H1 (cell line): ENCODE data around the gene COL28A1. TPM values are rescaled to one million over a fixed set of nuclear protein-coding genes. Genes with fewer than 3 reads are reported as not detected.

Experiments used
- CTCF ChIA-PET: fragments of 300-600 bp; sonication (Branson Sonifier 250); formaldehyde crosslinking; loops from one replicate; lab custom pipeline; 2021; ENCODE audit not compliant: partially characterized antibody; lab: Charles Lee
- POLR2A ChIA-PET: fragments of 300-600 bp; sonication (Branson Sonifier 250); formaldehyde crosslinking; loops from one replicate; lab custom pipeline; 2021; ENCODE audit warnings: inconsistent platforms; ENCODE audit not compliant: partially characterized antibody; lab: Charles Lee
- DNase-seq, 2 experiments: peaks; one replicate each; pipeline versions ENCODE4 v3.0.0 to v3.0.0-alpha.2; 2010 to 2022; ENCODE audit warnings: low spot score in 2 of 2, low read depth in 1 of 2, mixed read lengths in 1 of 2
- FAIRE-seq: peaks from 2 replicates; lab custom pipeline; 2011; peaks lifted over from hg19 to GRCh38; lab: Jason Lieb, UNC
- H2AFZ ChIP-seq: 2 replicates; pipeline ENCODE4 v1.8.1; 2012; ENCODE audit warnings: low read length, inconsistent platforms
- H2AK5ac ChIP-seq: 2 replicates; pipeline ENCODE4 v1.6.1; 2013; ENCODE audit warnings: low read depth, low read length
- H2BK120ac ChIP-seq: replicated peaks from 2 replicates; pipeline ENCODE3; 2013; ENCODE audit warnings: low read depth, low read length, inconsistent platforms
- H2BK12ac ChIP-seq: 2 replicates; pipeline ENCODE4 v1.6.1; 2013; ENCODE audit warnings: low read depth, low read length
- H2BK15ac ChIP-seq: 2 replicates; pipeline ENCODE4 v1.6.1; 2013; ENCODE audit warnings: low read length
- H2BK20ac ChIP-seq: 2 replicates; pipeline ENCODE4 v1.6.1; 2013; ENCODE audit warnings: low read length
- H2BK5ac ChIP-seq: 2 replicates; pipeline ENCODE4 v1.6.1; 2013; ENCODE audit warnings: low read depth, low read length
- H3K14ac ChIP-seq: 2 replicates; pipeline ENCODE4 v1.6.1; 2013; ENCODE audit warnings: inconsistent platforms; ENCODE audit not compliant: insufficient read length
- H3K18ac ChIP-seq: 2 replicates; pipeline ENCODE4 v1.6.1; 2013; ENCODE audit warnings: low read length; ENCODE audit errors: extremely low read depth
- H3K23ac ChIP-seq: 2 replicates; pipeline ENCODE4 v1.6.1; 2013; ENCODE audit warnings: inconsistent platforms; ENCODE audit not compliant: insufficient read length
- H3K23me2 ChIP-seq: 2 replicates; pipeline ENCODE4 v1.6.1; 2013; ENCODE audit warnings: low read depth, low read length
- H3K27ac ChIP-seq: 2 replicates; pipeline ENCODE4 v1.6.1; 2011; ENCODE audit warnings: low read depth, low read length, inconsistent platforms
- H3K27me3 ChIP-seq, 4 experiments: replicated peaks in 1 of 4; 1 replicate in 1 of 4; 2 replicates in 3 of 4; pipeline versions ENCODE4 v1.6.1 to v1.8.1; 2011 to 2013; ENCODE audit warnings: low read length in 3 of 4, mild to moderate bottlenecking in 3 of 4, inconsistent platforms in 2 of 4, mixed read lengths in 2 of 4, moderate library complexity in 1 of 4; ENCODE audit not compliant: control insufficient read depth in 3 of 4, insufficient read depth in 3 of 4; ENCODE audit errors: extremely low read depth in 1 of 4
- H3K36me3 ChIP-seq, 4 experiments: 2 replicates each; pipeline versions ENCODE4 v1.6.1 to v1.8.1; 2011 to 2013; ENCODE audit warnings: mild to moderate bottlenecking in 4 of 4, low read length in 3 of 4, moderate library complexity in 2 of 4, control low read depth in 1 of 4, inconsistent platforms in 1 of 4; ENCODE audit not compliant: insufficient read depth in 4 of 4, control insufficient read depth in 2 of 4
- H3K4ac ChIP-seq: replicated peaks from 2 replicates; pipeline ENCODE3; 2013; ENCODE audit warnings: low read length, low read depth, mixed read lengths, inconsistent platforms; ENCODE audit not compliant: insufficient read length
- H3K4me1 ChIP-seq, 4 experiments: replicated peaks in 1 of 4; 1 replicate in 1 of 4; 2 replicates in 3 of 4; pipeline versions ENCODE4 v1.6.1 to v1.8.1; 2011 to 2013; ENCODE audit warnings: low read length in 3 of 4, inconsistent platforms in 2 of 4, mixed read lengths in 1 of 4; ENCODE audit not compliant: insufficient read depth in 4 of 4, control insufficient read depth in 3 of 4
- H3K4me2 ChIP-seq, 2 experiments: 2 replicates each; pipeline versions ENCODE4 v1.6.1 to v1.8.1; 2011 to 2013; ENCODE audit warnings: low read depth in 2 of 2, low read length in 2 of 2, control low read depth in 1 of 2, inconsistent platforms in 1 of 2, mild to moderate bottlenecking in 1 of 2; ENCODE audit not compliant: insufficient read depth in 1 of 2
- H3K4me3 ChIP-seq, 4 experiments: fragments of 200-600, 300-600 bp in 1 of 4; sonication (generic), shearing (Covaris generic), sonication (Bioruptor Twin) in 1 of 4; 2 replicates each; pipeline versions ENCODE4 v1.5.1 to v1.8.1; 2011 to 2016; ENCODE audit warnings: low read length in 4 of 4, low read depth in 3 of 4, control low read depth in 2 of 4, inconsistent platforms in 2 of 4, mild to moderate bottlenecking in 2 of 4, mixed read lengths in 1 of 4, moderate library complexity in 1 of 4; ENCODE audit not compliant: insufficient read depth in 2 of 4; ENCODE audit errors: extremely low read depth in 1 of 4
- H3K56ac ChIP-seq: replicated peaks from 2 replicates; pipeline ENCODE3; 2013; ENCODE audit warnings: low read depth, mild to moderate bottlenecking, mixed read lengths, low read length, inconsistent platforms; ENCODE audit not compliant: insufficient read length
- H3K79me1 ChIP-seq: 2 replicates; pipeline ENCODE4 v1.6.1; 2013; ENCODE audit warnings: low read depth, low read length, control low read depth
- H3K79me2 ChIP-seq, 2 experiments: 2 replicates each; pipeline versions ENCODE4 v1.6.1 to v1.8.1; 2012 to 2013; ENCODE audit warnings: low read length in 2 of 2, mild to moderate bottlenecking in 2 of 2, inconsistent platforms in 1 of 2; ENCODE audit not compliant: insufficient read depth in 2 of 2, control insufficient read depth in 1 of 2
- H3K9ac ChIP-seq, 4 experiments: replicated peaks in 1 of 4; 1 replicate in 1 of 4; 2 replicates in 3 of 4; pipeline versions ENCODE4 v1.6.1 to v1.8.1; 2011 to 2013; ENCODE audit warnings: low read depth in 3 of 4, low read length in 3 of 4, control low read depth in 2 of 4, mild to moderate bottlenecking in 2 of 4, moderate library complexity in 2 of 4, inconsistent platforms in 1 of 4; ENCODE audit errors: extremely low read depth in 1 of 4
- H3K9me3 ChIP-seq, 2 experiments: 2 replicates each; pipeline versions ENCODE4 v1.6.1 to v1.8.1; 2012 to 2013; ENCODE audit warnings: mild to moderate bottlenecking in 2 of 2, moderate library complexity in 2 of 2, control low read depth in 1 of 2, inconsistent platforms in 1 of 2, low read depth in 1 of 2, low read length in 1 of 2, mixed read lengths in 1 of 2; ENCODE audit not compliant: insufficient read depth in 2 of 2
- H4K20me1 ChIP-seq, 2 experiments: replicated peaks in 1 of 2; 2 replicates each; pipeline versions ENCODE3 to v1.8.1; 2011 to 2013; ENCODE audit warnings: inconsistent platforms in 2 of 2, low read length in 2 of 2, mild to moderate bottlenecking in 1 of 2; ENCODE audit not compliant: insufficient read depth in 2 of 2, control insufficient read depth in 1 of 2
- H4K5ac ChIP-seq: 2 replicates; pipeline ENCODE4 v1.6.1; 2013; ENCODE audit warnings: low read length, low read depth, mixed read lengths, inconsistent platforms; ENCODE audit not compliant: insufficient read length
- H4K8ac ChIP-seq: 2 replicates; pipeline ENCODE4 v1.8.0; 2013; ENCODE audit warnings: mild to moderate bottlenecking, moderate library complexity, low read length, inconsistent platforms; ENCODE audit not compliant: insufficient read depth; ENCODE audit errors: extremely low read depth
- H4K91ac ChIP-seq: replicated peaks from 2 replicates; pipeline ENCODE3; 2013; ENCODE audit warnings: low read length, mixed read lengths, inconsistent platforms; ENCODE audit not compliant: insufficient read length
- ASH2L ChIP-seq: fragments of 200-600, 300-600 bp; sonication (generic); IDR thresholded peaks from one replicate; pipeline ENCODE4 v1.7.1; 2017; ENCODE audit warnings: low read length
- ATF3 ChIP-seq: IDR thresholded peaks from 2 replicates; pipeline ENCODE4 v1.6.1; 2011; ENCODE audit warnings: low read depth, mild to moderate bottlenecking, low read length; ENCODE audit not compliant: insufficient read depth
- CTBP2 ChIP-seq: IDR thresholded peaks from 2 replicates; pipeline ENCODE4 v1.7.0; 2011; ENCODE audit warnings: borderline replicate concordance, mild to moderate bottlenecking, moderate library complexity, mixed read lengths, low read length; ENCODE audit not compliant: insufficient read depth, insufficient read length
- GABPA ChIP-seq: IDR thresholded peaks from 2 replicates; pipeline ENCODE4 v1.6.1; 2011; ENCODE audit warnings: mild to moderate bottlenecking, low read length, moderate library complexity, borderline replicate concordance; ENCODE audit not compliant: insufficient read depth
- HDAC2 ChIP-seq, 2 experiments: fragments of 300-600 bp in 1 of 2; sonication (generic) in 1 of 2; IDR thresholded peaks; 2 replicates each; pipeline ENCODE4 v1.6.1; 2011 to 2012; ENCODE audit warnings: low read depth in 2 of 2, low read length in 2 of 2, mild to moderate bottlenecking in 2 of 2, moderate library complexity in 2 of 2, borderline replicate concordance in 1 of 2, inconsistent platforms in 1 of 2
- JUND ChIP-seq: IDR thresholded peaks from 2 replicates; pipeline ENCODE4 v1.6.1; 2011; ENCODE audit warnings: mild to moderate bottlenecking, improper control_type of control experiment, low read length
- KDM4A ChIP-seq: IDR thresholded peaks from one replicate; pipeline ENCODE4 v1.7.1; 2012; ENCODE audit warnings: low read depth, mild to moderate bottlenecking, moderate library complexity, low read length, inconsistent platforms; ENCODE audit not compliant: severe bottlenecking
- TAF7 ChIP-seq: optimal IDR thresholded peaks from 2 replicates; pipeline ENCODE3; 2011; ENCODE audit warnings: low read depth, mild to moderate bottlenecking, inconsistent platforms, low read length, moderate library complexity, borderline replicate concordance
- polyA plus RNA-seq, 7 experiments: library from polyadenylated mRNA; depleted of rRNA in 3 of 7; stranded (reverse) in 5 of 7; unstranded in 2 of 7; fragments of >200 nt in 5 of 7; fragments of 200-250 nt in 2 of 7; gene quantifications; 1 replicate in 5 of 7; 2 replicates in 1 of 7; 4 replicates in 1 of 7; pipeline versions ENCODE4 v1.2.1 to v1.2.3, GENCODE V29; 2011 to 2013; ENCODE audit warnings: missing spikeins in 2 of 7, mixed read lengths in 2 of 7
- total RNA-seq: library from RNA; stranded (reverse); fragmentation: NEBNext Ultra II Directional; extraction: Animal tissue kit (Norgen Biotek cat#: 25700); gene quantifications from 2 replicates; pipeline ENCODE4 v1.2.1, GENCODE V29; 2021
- TF ChIP-seq, protein P1 (sequence below): IDR thresholded peaks from 2 replicates; pipeline ENCODE4 v1.6.1; 2012; ENCODE audit warnings: low read length, inconsistent platforms

COL28A1 gene
- total and polyA plus RNA-seq, 2 of the 8 experiments (the other 6 are each of a cell fraction or from before 2014, with no cell fraction given), result 0.22 to 0.38 TPM

DNA sequence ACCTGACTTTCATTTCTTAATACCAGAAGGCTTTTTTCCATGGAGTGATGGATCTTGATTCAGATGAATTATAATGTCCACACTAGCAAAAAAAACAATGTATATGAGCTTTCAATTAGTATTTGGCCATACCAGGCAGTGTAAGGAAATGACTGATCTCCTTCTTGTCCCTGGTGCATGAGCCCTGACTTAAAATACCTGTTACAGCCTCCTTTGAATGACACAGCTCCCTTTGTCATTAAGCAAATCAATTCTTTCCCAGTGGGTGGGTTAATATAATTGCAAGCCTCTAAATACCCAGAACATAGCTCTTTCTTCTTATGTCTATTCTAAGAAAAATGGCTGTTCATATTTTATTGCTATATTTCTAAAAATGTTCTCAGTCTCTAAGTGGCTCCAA lies 188.6 kb downstream of the COL28A1 start:
- H3K14ac ChIP-seq, result no peak overlapping the region
- peak overlapping the region; percentile 49 for H4K91ac ChIP-seq
- H3K4ac ChIP-seq, result no peak overlapping the region
- no peaks in the 10 kb centered on the region for H3K79me1 ChIP-seq
- H2AFZ ChIP-seq, result no peak overlapping the region
- peak overlapping the region; percentile 68; the same call in 1 of the 2 replicates for H2BK5ac ChIP-seq
- no peak overlapping the region; the same call in 1 of the 2 replicates for H2BK20ac ChIP-seq
- H3K18ac ChIP-seq, result no peak overlapping the region
- H3K27me3 ChIP-seq, result no peaks in the 10 kb centered on the region
- no peak overlapping the region for H2BK15ac ChIP-seq
- H4K20me1 ChIP-seq, result no peaks in the 10 kb centered on the region
- DNase-seq, result no peak
- peak overlapping the region; percentile 84 for H2BK120ac ChIP-seq
- no peaks in the 10 kb centered on the region for H3K79me2 ChIP-seq
- H3K27ac ChIP-seq, result no peak overlapping the region
- peaks cover 9 to 13% of the 10 kb centered on the region in 2 experiments for H3K9me3 ChIP-seq
- H3K23me2 ChIP-seq, result no peaks in the 10 kb centered on the region
- no peak overlapping the region for H3K9ac ChIP-seq
- peak; percentile 32 for FAIRE-seq
- CTCF ChIA-PET, result interaction anchor here (0.5 to 1.3 kb wide), 4 partner anchors 28 to 177 kb away, joined by 3 read pairs; no protein-coding TSS in a partner anchor
- POLR2A ChIA-PET, result no interaction called here
- no peak overlapping the region for H2AK5ac ChIP-seq
- H3K4me3 ChIP-seq, result peak overlapping the region in 1 of 4 experiments; percentile 19; a peak in 1 of 8 replicates
- H3K4me1 ChIP-seq, result peaks cover 0 to 5% (median 2%) of the 10 kb centered on the region in 4 experiments; a peak in 3 of 7 replicates
- H3K23ac ChIP-seq, result no peak overlapping the region
- no peak overlapping the region for H4K8ac ChIP-seq
- peak overlapping the region; percentile 81 for H4K5ac ChIP-seq
- H3K36me3 ChIP-seq, result peaks cover 0 to 4% (median 1%) of the 10 kb centered on the region in 4 experiments; a peak in 2 of 8 replicates
- peak overlapping the region in 1 of 2 experiments; percentile 21; a peak in 2 of 4 replicates for H3K4me2 ChIP-seq
- no peak overlapping the region for H3K56ac ChIP-seq
- 0 out of 2 replicates have a peak overlapping the region, but pooled peaks have one; percentile 55 for H2BK12ac ChIP-seq
- TF ChIP-seq ASH2L (no peak), CTBP2 (no peak), JUND (no peak), ATF3 (no peak), HDAC2 (IDR thresholded peaks at IDR 0.05; ENCODE audit: borderline replicate concordance in 1 of 2, low read depth in 2 of 2, low read length in 2 of 2) (no peak), GABPA (no peak), KDM4A (no peak), TAF7 (no peak)
- TF ChIP-seq, protein P1, sequence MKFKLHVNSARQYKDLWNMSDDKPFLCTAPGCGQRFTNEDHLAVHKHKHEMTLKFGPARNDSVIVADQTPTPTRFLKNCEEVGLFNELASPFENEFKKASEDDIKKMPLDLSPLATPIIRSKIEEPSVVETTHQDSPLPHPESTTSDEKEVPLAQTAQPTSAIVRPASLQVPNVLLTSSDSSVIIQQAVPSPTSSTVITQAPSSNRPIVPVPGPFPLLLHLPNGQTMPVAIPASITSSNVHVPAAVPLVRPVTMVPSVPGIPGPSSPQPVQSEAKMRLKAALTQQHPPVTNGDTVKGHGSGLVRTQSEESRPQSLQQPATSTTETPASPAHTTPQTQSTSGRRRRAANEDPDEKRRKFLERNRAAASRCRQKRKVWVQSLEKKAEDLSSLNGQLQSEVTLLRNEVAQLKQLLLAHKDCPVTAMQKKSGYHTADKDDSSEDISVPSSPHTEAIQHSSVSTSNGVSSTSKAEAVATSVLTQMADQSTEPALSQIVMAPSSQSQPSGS, result no peak
